LNCAP (cell line): ENCODE results near the gene SGMS1.

Source experiments
- CTCF ChIP-seq: fragments of 450-650 bp; IDR thresholded peaks from 2 replicates; pipeline ENCODE4 v1.5.1; 2017; ENCODE audit warnings: mild to moderate bottlenecking

Gene SGMS1

GRCh38 chr10:50362547-50363125 lies 261.1 kb downstream of the SGMS1 start:
- TF ChIP-seq CTCF, result no peak

- no peak for TF ChIP-seq CTCF
Observed at GRCh38 chr10:50361946-50362345, 261.8 kb downstream of the SGMS1 start.

- no peak for TF ChIP-seq CTCF
Observed at GRCh38 chr10:50360077-50360850, 263.5 kb downstream of the SGMS1 start.

GRCh38 chr10:50358925-50359687 lies 264.6 kb downstream of the SGMS1 start:
- no peak for TF ChIP-seq CTCF

- no peak for TF ChIP-seq CTCF
Observed at GRCh38 chr10:50358411-50358810, 265.3 kb downstream of the SGMS1 start.

- no peak for TF ChIP-seq CTCF
Observed at GRCh38 chr10:50351483-50352146, 272.1 kb downstream of the SGMS1 start.

GRCh38 chr10:50350366-50350765 lies 273.4 kb downstream of the SGMS1 start:
- TF ChIP-seq CTCF, result no peak
